BLaER1 (cell line): ENCODE measurements around the gene CIDEC.
"Not testable (repeated sequence)": the region's sequence is repeated elsewhere in the genome, so short reads cannot be mapped to it uniquely, and the experiment has no call there.

Source experiments
- H3K27ac ChIP-seq: shearing (Covaris generic); formaldehyde crosslinking; 2 replicates; pipeline ENCODE4 v1.8.1; 2022
- H3K27me3 ChIP-seq: shearing (Covaris generic); formaldehyde crosslinking; 2 replicates; pipeline ENCODE4 v1.8.1; 2022
- H3K36me3 ChIP-seq: shearing (Covaris generic); formaldehyde crosslinking; 2 replicates; pipeline ENCODE4 v1.8.1; 2022
- H3K4me1 ChIP-seq: shearing (Covaris generic); formaldehyde crosslinking; 2 replicates; pipeline ENCODE4 v1.8.1; 2022
- H3K4me2 ChIP-seq: shearing (Covaris generic); formaldehyde crosslinking; 2 replicates; pipeline ENCODE4 v1.8.1; 2022
- H3K4me3 ChIP-seq: shearing (Covaris generic); formaldehyde crosslinking; 2 replicates; pipeline ENCODE4 v1.8.1; 2022
- H3K9ac ChIP-seq: shearing (Covaris generic); formaldehyde crosslinking; 2 replicates; pipeline ENCODE4 v1.8.1; 2022
- H3K9me3 ChIP-seq: shearing (Covaris generic); formaldehyde crosslinking; 2 replicates; pipeline ENCODE4 v1.8.1; 2022
- H4K20me1 ChIP-seq: shearing (Covaris generic); formaldehyde crosslinking; 2 replicates; pipeline ENCODE4 v1.8.1; 2022
- Cebpa-rat ChIP-seq: shearing (Covaris generic); IDR thresholded peaks from 2 replicates; pipeline ENCODE4 v1.8.1; 2022

CIDEC gene

DNA sequence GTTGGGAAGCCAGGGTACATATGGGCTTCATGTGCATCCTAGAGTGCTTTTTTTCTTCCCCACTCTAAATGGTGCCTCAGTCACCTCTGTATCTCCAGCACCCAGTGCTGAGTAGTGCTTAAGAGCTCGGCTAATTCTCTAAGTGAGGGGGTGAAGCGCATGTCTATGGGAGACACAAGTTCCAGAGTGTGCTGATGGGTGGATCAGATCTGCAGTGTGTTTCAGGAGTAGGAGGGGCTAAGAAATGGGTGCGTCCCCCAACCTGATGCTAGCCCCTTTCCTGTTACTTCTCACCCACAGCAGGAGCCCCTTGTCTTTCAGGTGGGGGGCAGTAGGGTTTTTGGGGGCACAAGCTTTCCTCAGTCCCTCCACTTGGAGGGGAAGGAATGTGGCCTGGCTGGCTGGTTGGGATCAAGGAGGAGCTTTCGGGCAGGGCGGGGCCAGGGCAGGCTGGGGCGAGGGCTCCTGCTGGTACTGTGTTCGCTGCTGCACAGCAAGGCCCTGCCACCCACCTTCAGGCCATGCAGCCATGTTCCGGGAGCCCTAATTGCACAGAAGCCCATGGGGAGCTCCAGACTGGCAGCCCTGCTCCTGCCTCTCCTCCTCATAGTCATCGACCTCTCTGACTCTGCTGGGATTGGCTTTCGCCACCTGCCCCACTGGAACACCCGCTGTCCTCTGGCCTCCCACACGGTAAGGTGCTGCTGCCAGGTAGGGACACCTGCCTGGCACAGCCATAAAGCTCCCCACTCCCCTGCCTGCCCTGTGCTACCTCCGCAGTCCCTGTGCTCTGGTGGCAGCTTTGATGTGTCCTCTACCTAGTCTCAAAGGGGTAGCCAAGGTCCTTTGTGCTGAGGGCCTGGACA, 22.6 kb upstream of the CIDEC start, which contains the start of gene IL17RE:
TSS of gene IL17RE (plus strand) at position 477 of the 866 bp plus-strand sequence. CDS start at position 562, 85 bp downstream.
- H3K9ac ChIP-seq: peak within 1 kb of the TSS; percentile 48; the same call in 1 of the 2 replicates
- H3K27me3 ChIP-seq: no peaks in the 10 kb centered on the region
- peak within 1 kb of the TSS; percentile 84 for H3K4me2 ChIP-seq
- H3K36me3 ChIP-seq: 0 out of 2 replicates have a peak, but pooled peaks cover under 1% of the 10 kb centered on the region
- no peaks in the 10 kb centered on the region for H3K9me3 ChIP-seq
- TF ChIP-seq Cebpa-rat: no peak
- 0 out of 2 replicates have a peak within 1 kb of the TSS, but pooled peaks have one; percentile 38 for H3K4me3 ChIP-seq
- peak within 1 kb of the TSS; percentile 66 for H3K27ac ChIP-seq
- H3K4me1 ChIP-seq: peaks cover 32% of the 10 kb centered on the region
- peaks cover 13% of the 10 kb centered on the region; the same call in 1 of the 2 replicates for H4K20me1 ChIP-seq

DNA sequence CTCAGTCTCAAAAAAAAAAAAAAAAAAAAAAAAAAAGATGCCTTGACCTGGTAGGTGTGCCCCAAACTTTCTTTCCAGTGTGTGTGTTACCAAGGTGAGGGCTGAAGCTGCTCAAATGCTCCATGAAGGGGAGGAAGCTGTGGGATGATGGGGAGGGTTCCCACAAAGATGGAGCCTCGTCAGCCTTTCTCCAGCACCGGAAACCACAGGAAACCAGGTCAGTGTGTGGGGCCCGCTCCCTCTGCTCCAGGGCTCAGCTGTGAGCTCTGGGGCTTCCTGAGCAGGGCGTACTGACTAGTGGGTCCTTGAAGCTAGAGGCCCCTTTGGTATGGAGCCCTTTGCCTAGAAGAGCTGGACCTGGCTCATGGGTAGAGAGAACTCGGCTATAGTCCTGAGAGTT, 21.9 kb upstream of the CIDEC start:
- H3K9ac ChIP-seq: peak overlapping the region; percentile 48; the same call in 1 of the 2 replicates
- H3K27me3 ChIP-seq: no peaks in the 10 kb centered on the region
- H3K9me3 ChIP-seq: no peaks in the 10 kb centered on the region
- H3K4me3 ChIP-seq: no peak overlapping the region
- H3K27ac ChIP-seq: peak overlapping the region; percentile 66
- peak overlapping the region; percentile 84 for H3K4me2 ChIP-seq
- no peak for TF ChIP-seq Cebpa-rat
- 0 out of 2 replicates have a peak, but pooled peaks cover 7% of the 10 kb centered on the region for H3K36me3 ChIP-seq
- peaks cover 32% of the 10 kb centered on the region for H3K4me1 ChIP-seq
- peaks cover 19% of the 10 kb centered on the region for H4K20me1 ChIP-seq

DNA sequence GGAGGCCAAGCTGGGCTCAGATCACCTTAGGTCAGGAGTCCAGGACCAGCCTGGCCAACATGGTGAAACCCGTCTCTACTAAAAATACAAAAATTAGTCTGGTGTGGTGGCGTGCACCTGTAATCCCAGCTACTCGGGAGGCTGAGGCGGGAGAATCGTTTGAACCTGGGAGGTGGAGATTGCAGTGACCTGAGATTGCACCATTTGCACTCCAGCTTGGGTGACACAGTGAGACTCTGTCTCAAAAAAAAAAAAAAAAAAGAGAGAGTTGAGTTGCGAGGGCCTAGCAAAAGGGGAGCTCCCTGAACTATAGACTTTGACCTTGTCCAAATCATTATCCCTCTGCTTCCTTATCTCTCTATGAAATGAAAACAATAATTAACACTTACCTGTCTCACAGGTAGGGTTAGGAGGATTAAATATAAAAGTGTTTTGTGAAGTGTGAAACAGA, 20.9 kb upstream of the CIDEC start:
- H3K4me2 ChIP-seq: 0 out of 2 replicates have a peak overlapping the region, but pooled peaks have one; percentile 84
- H4K20me1 ChIP-seq: peaks cover 29% of the 10 kb centered on the region
- not testable (repeated sequence) for H3K9me3 ChIP-seq, H3K9ac ChIP-seq, H3K27me3 ChIP-seq, H3K4me3 ChIP-seq, H3K27ac ChIP-seq
- H3K36me3 ChIP-seq: 0 out of 2 replicates have a peak, but pooled peaks cover 16% of the 10 kb centered on the region
- peaks cover 32% of the 10 kb centered on the region for H3K4me1 ChIP-seq

DNA sequence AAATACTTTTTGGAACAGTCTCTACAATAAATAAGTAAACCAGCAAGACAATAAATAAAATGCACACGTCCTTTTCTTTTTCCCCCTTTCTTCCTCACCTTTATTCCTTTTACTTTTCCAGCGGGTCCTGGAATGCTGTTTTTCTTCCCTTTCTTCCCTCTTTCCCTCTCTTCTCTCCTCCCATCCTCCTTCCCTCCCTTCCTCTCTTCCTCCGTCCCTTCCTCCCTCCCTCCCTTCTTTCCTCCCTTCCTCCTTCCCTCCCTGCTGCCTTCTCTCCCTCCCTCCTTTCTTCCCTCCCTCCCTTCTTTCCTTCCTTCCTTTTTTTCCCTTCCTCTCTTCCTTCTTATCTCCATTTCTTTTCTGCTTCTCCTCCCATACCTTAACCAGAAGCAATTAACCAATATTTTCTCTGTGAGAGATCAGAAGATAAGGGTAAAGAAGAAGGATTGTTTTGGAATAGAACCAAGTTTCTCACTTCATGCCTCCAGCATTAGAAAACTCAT, 19.3 kb upstream of the CIDEC start:
- Histone ChIP-seq H3K4me2 (no peak overlapping the region), H3K9ac (no peak overlapping the region), H3K4me1 (peaks cover 45% of the 10 kb centered on the region), H3K27me3 (no peaks in the 10 kb centered on the region), H4K20me1 (peaks cover 45% of the 10 kb centered on the region), H3K9me3 (no peaks in the 10 kb centered on the region), H3K36me3 (peaks cover 31% of the 10 kb centered on the region), H3K27ac (no peak overlapping the region), H3K4me3 (no peak overlapping the region)
- no peak for TF ChIP-seq Cebpa-rat

DNA sequence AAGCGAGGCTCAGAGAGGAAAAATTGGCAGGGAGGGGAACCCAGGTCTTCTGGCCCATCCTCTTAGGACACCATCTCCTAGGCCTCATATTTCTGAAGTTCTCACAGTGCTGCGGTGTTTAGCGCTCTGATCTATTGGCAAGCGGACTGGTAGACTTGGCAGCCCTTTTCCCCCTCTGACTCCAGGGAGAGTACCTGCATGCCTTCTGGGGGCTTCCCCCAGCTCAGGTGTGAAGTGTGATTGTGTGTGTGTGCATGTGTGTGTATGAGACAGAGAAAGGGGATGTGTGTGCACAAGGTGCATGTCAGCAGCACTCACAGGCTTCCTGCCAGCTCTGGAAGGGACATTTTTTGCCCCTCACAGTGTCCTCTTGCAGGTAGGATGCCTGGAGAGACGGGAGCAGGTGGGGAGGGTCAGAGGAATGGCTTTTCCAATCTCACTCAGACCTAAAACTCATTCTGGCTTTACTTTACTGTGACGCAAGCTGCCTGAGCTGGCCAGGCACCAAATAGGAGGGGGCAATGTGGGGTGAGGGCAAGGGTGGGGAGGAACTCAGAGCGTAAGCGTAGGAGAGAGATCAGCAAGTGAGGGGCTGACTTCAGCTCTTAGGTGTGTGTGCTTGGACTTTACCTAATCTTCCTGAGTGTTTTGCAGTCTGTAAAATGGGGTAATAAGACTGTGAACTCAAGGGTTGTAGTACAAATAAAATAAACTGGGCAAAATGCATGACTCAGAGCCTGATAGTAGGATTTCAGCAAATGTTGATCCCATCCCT, 18.6 kb upstream of the CIDEC start:
- Histone ChIP-seq H3K9ac (no peak overlapping the region), H3K4me2 (no peak overlapping the region), H3K36me3 (peaks cover 37% of the 10 kb centered on the region), H3K4me1 (peaks cover 52% of the 10 kb centered on the region), H3K4me3 (no peak overlapping the region), H3K27ac (no peak overlapping the region), H4K20me1 (peaks cover 52% of the 10 kb centered on the region), H3K9me3 (no peaks in the 10 kb centered on the region), H3K27me3 (no peaks in the 10 kb centered on the region)
- no peak for TF ChIP-seq Cebpa-rat

DNA sequence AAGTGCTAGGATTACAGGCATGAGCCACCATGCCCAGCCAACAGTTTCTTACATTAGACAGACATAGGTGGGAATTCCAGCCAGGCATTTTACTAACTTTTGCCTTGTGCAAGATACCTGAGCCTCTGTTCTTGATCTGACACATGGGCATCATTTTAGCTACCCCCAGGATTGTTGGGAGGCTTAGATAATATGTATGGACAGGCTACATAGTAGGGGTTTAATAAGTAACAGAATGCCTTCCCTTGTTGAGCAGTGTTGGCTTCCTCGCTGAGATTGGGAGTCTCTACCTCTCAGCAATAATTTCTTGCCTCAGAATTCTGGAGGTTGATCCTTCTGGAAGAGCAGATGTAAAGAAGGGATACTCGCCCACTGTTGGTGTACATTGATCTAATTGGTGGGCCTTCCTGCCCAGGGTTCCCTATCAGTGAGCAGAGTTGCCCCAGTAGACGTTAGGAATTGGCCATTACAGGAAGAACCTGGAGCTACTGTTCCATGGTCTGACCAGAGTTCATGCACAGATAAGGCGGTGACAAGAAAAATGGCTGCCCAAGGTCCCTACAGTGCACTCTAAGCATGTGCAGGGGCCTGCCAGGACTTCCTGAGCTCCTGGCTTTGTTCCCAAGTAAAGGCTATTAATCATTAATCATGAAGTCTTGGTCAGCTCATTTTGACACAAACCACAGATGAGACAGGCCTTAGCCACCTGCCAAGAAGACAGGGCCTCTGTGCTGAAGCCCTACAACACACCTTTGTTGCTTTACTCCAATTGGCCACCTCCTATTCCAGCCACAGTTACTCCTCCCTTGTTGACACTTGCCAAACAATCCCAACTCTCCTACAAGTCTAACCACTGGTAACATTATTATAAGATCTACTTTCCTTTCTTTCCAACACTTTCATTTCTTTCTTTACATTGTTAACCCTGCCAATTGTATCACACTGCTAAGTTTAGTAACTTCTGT, 17.6 kb upstream of the CIDEC start:
- H3K36me3 ChIP-seq: peaks cover 47% of the 10 kb centered on the region
- H3K4me1 ChIP-seq: peaks cover 52% of the 10 kb centered on the region
- TF ChIP-seq Cebpa-rat: no peak
- no peak overlapping the region for H3K27ac ChIP-seq
- H4K20me1 ChIP-seq: peaks cover 62% of the 10 kb centered on the region
- no peaks in the 10 kb centered on the region for H3K27me3 ChIP-seq
- H3K4me2 ChIP-seq: no peak overlapping the region
- no peaks in the 10 kb centered on the region for H3K9me3 ChIP-seq
- no peak overlapping the region for H3K4me3 ChIP-seq
- no peak overlapping the region for H3K9ac ChIP-seq

DNA sequence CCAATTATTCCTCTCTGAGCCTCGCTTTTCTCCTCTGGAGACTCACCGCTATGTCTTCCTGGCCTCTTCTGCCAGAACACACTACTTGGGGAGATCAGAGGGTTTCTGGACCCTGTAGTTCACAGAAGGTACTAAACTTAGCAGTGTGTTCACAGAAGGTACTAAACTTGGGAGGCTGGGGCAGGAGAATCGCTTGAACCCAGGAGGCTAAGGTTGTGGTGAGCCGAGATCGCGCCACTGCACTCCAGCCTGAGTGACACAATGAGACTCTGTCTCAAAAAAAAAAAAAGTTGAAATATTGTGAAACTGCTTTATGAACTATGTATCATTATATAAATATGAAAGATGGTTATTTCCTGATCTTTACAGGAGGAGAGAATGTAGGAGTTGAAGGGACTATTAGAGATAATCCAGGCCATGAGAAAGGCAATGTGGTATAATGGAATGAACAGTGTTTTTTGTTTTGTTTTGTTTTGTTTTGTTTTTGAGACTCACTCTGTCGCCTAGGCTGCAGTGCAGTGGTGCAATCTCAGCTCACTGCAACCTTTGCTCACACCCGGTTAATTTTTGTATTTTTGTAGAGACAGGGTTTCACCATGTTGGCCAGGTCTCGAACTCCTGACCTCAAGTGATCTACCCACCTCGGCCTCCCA, 16.8 kb upstream of the CIDEC start:
- not testable (repeated sequence) for H3K9me3 ChIP-seq

DNA sequence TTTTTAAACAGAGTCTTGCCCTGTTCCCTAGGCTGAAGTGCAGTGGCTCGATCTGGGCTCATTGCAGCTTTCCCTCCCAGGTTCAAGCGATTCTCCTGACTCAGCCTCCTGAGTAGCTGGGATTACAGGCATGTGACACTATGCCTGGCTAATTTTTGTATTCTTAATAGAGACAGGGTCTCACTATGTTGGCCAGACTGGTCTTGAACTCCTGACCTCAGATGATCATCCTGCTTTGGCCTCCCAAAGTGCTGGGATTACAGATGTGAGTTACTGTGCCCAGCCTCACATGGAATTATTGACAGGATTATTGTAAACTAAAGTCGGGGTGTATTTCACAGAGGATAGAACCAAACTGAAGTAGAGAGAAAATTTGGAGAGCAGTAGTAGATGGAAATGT, 15.7 kb upstream of the CIDEC start:
- Histone ChIP-seq H3K36me3 (peaks cover 55% of the 10 kb centered on the region), H3K4me1 (peaks cover 49% of the 10 kb centered on the region), H4K20me1 (peaks cover 82% of the 10 kb centered on the region)
- not testable (repeated sequence) for H3K27me3 ChIP-seq, H3K4me2 ChIP-seq, H3K27ac ChIP-seq, H3K4me3 ChIP-seq, H3K9me3 ChIP-seq, H3K9ac ChIP-seq

More for the DNA sequence above, 16.8 kb upstream of the CIDEC start:
- peaks cover 70% of the 10 kb centered on the region for H4K20me1 ChIP-seq
- H3K36me3 ChIP-seq: peaks cover 55% of the 10 kb centered on the region
- H3K4me3 ChIP-seq, H3K9ac ChIP-seq, H3K27me3 ChIP-seq, H3K4me2 ChIP-seq, H3K27ac ChIP-seq: not testable (repeated sequence)
- peaks cover 52% of the 10 kb centered on the region for H3K4me1 ChIP-seq
